Colonic mucosa (tissue), 4 donors: ENCODE results near the gene HOXB2. TPM values are rescaled to one million over a fixed set of nuclear protein-coding genes. Genes with fewer than 3 reads are reported as not detected.

Source experiments
- DNase-seq: peaks from one replicate; pipeline ENCODE4 v3.0.0-alpha.2; 2020
- H3K27ac ChIP-seq: fragments of 200-600 bp; one replicate; pipeline ENCODE4 v1.8.0; 2021
- H3K27me3 ChIP-seq: fragments of 200-600 bp; one replicate; pipeline ENCODE4 v1.8.0; 2021
- H3K36me3 ChIP-seq: fragments of 200-600 bp; one replicate; pipeline ENCODE4 v1.8.0; 2021
- H3K4me1 ChIP-seq: fragments of 200-600 bp; one replicate; pipeline ENCODE4 v1.8.0; 2021; ENCODE audit warnings: mild to moderate bottlenecking
- H3K4me3 ChIP-seq: fragments of 200-600 bp; one replicate; pipeline ENCODE4 v1.8.0; 2021
- H3K9ac ChIP-seq, 2 donors: one replicate each; pipeline ENCODE4 v1.7.0; 2013; ENCODE audit warnings: control low read depth in 2 of 2, low read depth in 2 of 2, low read length in 2 of 2
- H3K9me3 ChIP-seq: fragments of 200-600 bp; one replicate; pipeline ENCODE4 v1.8.0; 2021
- intact Hi-C: fragments of 100-400 bp; cut with DNase I; formaldehyde crosslinking; loops from one replicate; pipeline ENCODE4 v1.14.1; 2022
- total RNA-seq, 2 donors: library from RNA; stranded (reverse); fragmentation: NEBNext Ultra II Directional in 1 of 2; extraction: Animal tissue kit (Norgen Biotek cat#: 25700) in 1 of 2; gene quantifications; one replicate each; pipeline ENCODE4 v1.2.1, GENCODE V29; 2021
- TF ChIP-seq, protein P1 (sequence below): fragments of 200-600 bp; IDR thresholded peaks from one replicate; pipeline ENCODE4 v1.8.0; 2022; ENCODE audit warnings: antibody characterized with exemption, mild to moderate bottlenecking
- donor health status: healthy.
- donor health status: DM: no; HTN: no; CAD: no.
- donor health status: DM: no; HTN: no; CAD: no.

Gene HOXB2
- total RNA-seq, 2 donors from 2014 or later, result 2.6 to 6.4 TPM

DNA sequence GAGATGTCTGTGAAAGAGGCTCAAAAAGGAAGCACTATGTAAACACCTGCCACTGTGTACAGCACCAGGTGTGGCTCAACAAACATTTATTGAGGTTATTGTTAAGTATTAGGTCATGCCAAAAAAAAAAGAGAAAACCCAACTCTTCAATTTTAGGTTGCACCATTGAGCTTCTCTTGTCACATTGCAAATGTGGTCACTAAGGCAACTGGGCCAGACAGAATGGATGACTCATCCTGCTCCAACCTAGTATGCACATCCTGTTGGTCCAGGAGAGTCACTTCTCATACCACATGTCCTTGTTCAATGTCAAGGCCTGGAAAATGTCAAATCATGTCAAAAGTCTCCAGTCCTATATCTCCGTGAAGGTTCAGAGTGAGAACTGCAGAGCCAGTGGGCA lies 39.1 kb downstream of the HOXB2 start:
- DNase-seq, result no peak
- H3K36me3 ChIP-seq, result no peaks in the 10 kb centered on the region
- TF ChIP-seq, protein P1, sequence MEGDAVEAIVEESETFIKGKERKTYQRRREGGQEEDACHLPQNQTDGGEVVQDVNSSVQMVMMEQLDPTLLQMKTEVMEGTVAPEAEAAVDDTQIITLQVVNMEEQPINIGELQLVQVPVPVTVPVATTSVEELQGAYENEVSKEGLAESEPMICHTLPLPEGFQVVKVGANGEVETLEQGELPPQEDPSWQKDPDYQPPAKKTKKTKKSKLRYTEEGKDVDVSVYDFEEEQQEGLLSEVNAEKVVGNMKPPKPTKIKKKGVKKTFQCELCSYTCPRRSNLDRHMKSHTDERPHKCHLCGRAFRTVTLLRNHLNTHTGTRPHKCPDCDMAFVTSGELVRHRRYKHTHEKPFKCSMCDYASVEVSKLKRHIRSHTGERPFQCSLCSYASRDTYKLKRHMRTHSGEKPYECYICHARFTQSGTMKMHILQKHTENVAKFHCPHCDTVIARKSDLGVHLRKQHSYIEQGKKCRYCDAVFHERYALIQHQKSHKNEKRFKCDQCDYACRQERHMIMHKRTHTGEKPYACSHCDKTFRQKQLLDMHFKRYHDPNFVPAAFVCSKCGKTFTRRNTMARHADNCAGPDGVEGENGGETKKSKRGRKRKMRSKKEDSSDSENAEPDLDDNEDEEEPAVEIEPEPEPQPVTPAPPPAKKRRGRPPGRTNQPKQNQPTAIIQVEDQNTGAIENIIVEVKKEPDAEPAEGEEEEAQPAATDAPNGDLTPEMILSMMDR, result no peak
- H3K4me3 ChIP-seq, result no peak overlapping the region
- H3K4me1 ChIP-seq, result no peaks in the 10 kb centered on the region
- no peak overlapping the region for H3K27ac ChIP-seq
- no peaks in the 10 kb centered on the region for H3K27me3 ChIP-seq
- no peaks in the 10 kb centered on the region for H3K9me3 ChIP-seq
- no peak overlapping the region for H3K9ac ChIP-seq
- intact Hi-C loops, result no loop called here

DNA sequence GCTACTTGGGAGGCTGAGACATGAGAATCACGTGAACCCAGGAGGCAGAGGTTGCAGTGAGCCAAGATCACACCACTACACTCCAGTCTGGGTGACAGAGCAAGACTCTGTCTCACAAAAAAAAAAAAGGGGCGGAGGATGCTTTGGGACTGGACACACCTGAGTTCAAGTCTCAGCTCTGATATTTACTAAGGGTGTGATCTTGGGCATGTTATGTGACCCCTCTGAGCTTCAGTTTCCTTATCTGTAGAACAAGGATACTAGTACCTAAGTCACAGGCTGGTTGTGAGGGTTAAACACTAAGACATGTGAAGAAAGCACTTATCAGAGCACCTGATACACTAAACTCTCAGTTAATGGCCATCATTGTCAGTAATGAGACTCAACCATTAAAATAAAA lies 40.0 kb downstream of the HOXB2 start:
- Histone ChIP-seq H3K4me1 (no peaks in the 10 kb centered on the region), H3K36me3 (no peaks in the 10 kb centered on the region), H3K9ac (no peak overlapping the region), H3K4me3 (no peak overlapping the region), H3K9me3 (no peaks in the 10 kb centered on the region), H3K27ac (no peak overlapping the region), H3K27me3 (no peaks in the 10 kb centered on the region)
- intact Hi-C loops, result no loop called here
- TF ChIP-seq, protein P1, result no peak
- no peak for DNase-seq

DNA sequence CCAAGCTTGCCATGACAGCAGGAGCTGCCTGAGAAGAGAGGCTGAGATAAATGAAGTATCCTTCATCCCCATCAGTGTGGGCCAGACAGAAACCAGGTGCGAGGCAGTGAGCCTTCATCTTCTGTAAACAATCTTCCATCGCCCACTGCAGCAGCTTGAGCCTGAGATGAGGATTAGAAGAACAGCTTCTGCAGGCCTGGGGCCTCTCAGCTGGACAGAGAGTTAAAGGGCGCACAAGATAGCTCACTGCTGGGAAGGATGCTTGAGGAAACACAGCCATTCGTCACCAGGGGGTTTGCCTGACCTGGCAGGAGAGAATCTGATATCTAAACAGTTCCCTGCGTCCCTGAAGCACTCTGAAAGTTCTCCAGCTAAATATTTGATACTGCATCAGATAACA lies 41.2 kb downstream of the HOXB2 start:
- TF ChIP-seq, protein P1, result no peak
- Histone ChIP-seq H3K4me3 (no peak overlapping the region), H3K9me3 (no peaks in the 10 kb centered on the region), H3K4me1 (no peaks in the 10 kb centered on the region), H3K9ac (no peak overlapping the region), H3K36me3 (no peaks in the 10 kb centered on the region), H3K27ac (no peak overlapping the region), H3K27me3 (no peaks in the 10 kb centered on the region)
- intact Hi-C loops, result no loop called here
- no peak for DNase-seq

DNA sequence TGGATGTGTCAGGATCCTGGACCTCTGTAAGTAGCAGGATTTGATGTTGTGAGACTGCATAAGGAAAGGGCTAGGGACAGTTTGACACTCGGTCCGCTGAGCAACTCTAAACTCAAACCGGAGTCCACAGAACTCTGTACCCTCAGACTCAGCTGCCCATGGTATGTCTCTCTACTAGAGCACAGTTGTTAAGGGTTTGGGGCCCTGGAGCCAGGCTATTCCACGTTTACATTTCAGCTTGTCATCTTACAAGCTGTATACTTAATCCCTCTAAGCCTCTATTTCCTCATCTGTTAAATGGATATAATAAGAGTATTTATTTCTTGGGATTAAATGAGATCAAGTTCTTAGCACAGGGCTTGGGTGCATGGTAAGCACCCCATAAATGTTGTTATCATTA lies 42.0 kb downstream of the HOXB2 start:
- Histone ChIP-seq H3K27ac (no peak overlapping the region), H3K4me3 (no peak overlapping the region), H3K4me1 (no peaks in the 10 kb centered on the region), H3K9me3 (no peaks in the 10 kb centered on the region), H3K36me3 (no peaks in the 10 kb centered on the region), H3K9ac (no peak overlapping the region), H3K27me3 (no peaks in the 10 kb centered on the region)
- TF ChIP-seq, protein P1, result no peak
- DNase-seq, result no peak
- intact Hi-C loops, result no loop called here

DNA sequence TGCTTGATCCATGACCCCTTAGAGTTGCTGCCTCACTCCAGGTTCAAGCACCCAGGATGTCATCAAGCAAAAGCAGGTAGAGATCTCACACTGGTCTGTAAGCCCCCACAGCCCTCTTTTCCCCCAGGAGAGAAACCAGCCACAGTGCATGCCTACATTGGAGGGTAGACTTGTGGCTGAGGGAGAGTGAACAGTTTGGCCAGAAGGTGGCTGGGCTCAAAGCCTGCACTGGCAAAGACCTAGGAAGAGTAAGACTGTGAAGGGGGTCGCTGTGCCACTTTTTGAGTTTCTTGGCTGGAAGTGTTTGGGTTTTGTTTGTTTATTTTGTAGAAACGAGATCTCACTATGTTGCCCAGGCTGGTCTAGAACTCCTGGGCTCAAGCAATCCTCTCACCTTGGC lies 42.6 kb downstream of the HOXB2 start:
- intact Hi-C loops, result no loop called here
- Histone ChIP-seq H3K9ac (no peak overlapping the region), H3K4me1 (no peaks in the 10 kb centered on the region), H3K27me3 (no peaks in the 10 kb centered on the region), H3K9me3 (no peaks in the 10 kb centered on the region), H3K36me3 (no peaks in the 10 kb centered on the region), H3K4me3 (no peak overlapping the region), H3K27ac (no peak overlapping the region)
- TF ChIP-seq, protein P1, result no peak
- no peak for DNase-seq
